Neural cell (in vitro differentiated cells): Measurements from ENCODE around the gene NOL9.

Experiments used
- EP300 ChIP-seq: fragments of 450-650 bp; conservative IDR thresholded peaks from 2 replicates; pipeline ENCODE4 v1.6.1; 2014; ENCODE audit warnings: antibody characterized with exemption, mild to moderate bottlenecking, moderate library complexity; ENCODE audit not compliant: poor library complexity, severe bottlenecking
- EZH2 ChIP-seq: fragments of 200-600, 300-800 bp; shearing (Covaris generic), sonication (generic); IDR thresholded peaks from 2 replicates; pipeline ENCODE4 v1.6.1; 2014; ENCODE audit warnings: antibody characterized with exemption, low read length, borderline replicate concordance, mild to moderate bottlenecking; ENCODE audit not compliant: insufficient read depth, poor library complexity, severe bottlenecking
- POLR2AphosphoS5 ChIP-seq: IDR thresholded peaks from 2 replicates; pipeline ENCODE4 v1.6.1; 2012
- RAD21 ChIP-seq: fragments of 450-650 bp; conservative IDR thresholded peaks from 2 replicates; pipeline ENCODE4 v1.6.1; 2014; ENCODE audit warnings: antibody characterized with exemption, mild to moderate bottlenecking, moderate library complexity
- SMC3 ChIP-seq: fragments of 450-650 bp; conservative IDR thresholded peaks from 2 replicates; pipeline ENCODE4 v1.6.1; 2014; ENCODE audit warnings: antibody characterized with exemption, mild to moderate bottlenecking, moderate library complexity; ENCODE audit not compliant: poor library complexity
- TAF1 ChIP-seq: IDR thresholded peaks from 2 replicates; pipeline ENCODE4 v1.6.1; 2012; ENCODE audit warnings: low read depth
- TF ChIP-seq, protein P1 (sequence below): fragments of 450-650 bp; IDR thresholded peaks from 2 replicates; pipeline ENCODE4 v1.5.1; 2014; ENCODE audit warnings: antibody characterized with exemption, mild to moderate bottlenecking, moderate library complexity; ENCODE audit not compliant: poor library complexity, severe bottlenecking

DNA sequence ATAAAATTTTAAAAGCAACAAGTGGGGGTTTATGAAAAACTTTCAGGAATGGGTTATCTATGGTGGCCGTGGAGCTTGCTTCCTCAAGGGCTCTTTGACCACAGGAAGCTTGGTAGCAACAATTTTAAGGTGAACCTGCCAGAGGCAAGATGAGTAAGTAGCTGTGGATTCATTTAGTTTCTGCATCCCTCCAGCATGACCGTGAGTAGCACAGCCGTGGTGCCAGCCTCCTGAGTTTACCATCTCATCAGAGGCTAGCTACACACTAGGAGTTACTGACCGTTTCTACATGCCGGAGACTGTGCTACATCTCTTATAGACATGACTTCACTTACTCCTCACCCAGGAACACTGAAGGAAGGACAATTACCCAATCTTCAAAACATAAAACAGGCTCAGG, 32.8 kb downstream of the NOL9 start:
- TF ChIP-seq, protein P1, sequence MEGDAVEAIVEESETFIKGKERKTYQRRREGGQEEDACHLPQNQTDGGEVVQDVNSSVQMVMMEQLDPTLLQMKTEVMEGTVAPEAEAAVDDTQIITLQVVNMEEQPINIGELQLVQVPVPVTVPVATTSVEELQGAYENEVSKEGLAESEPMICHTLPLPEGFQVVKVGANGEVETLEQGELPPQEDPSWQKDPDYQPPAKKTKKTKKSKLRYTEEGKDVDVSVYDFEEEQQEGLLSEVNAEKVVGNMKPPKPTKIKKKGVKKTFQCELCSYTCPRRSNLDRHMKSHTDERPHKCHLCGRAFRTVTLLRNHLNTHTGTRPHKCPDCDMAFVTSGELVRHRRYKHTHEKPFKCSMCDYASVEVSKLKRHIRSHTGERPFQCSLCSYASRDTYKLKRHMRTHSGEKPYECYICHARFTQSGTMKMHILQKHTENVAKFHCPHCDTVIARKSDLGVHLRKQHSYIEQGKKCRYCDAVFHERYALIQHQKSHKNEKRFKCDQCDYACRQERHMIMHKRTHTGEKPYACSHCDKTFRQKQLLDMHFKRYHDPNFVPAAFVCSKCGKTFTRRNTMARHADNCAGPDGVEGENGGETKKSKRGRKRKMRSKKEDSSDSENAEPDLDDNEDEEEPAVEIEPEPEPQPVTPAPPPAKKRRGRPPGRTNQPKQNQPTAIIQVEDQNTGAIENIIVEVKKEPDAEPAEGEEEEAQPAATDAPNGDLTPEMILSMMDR = no peak
- TF ChIP-seq POLR2AphosphoS5 = no peak
- no peak for TF ChIP-seq RAD21
- TF ChIP-seq EP300 = no peak
- no peak for TF ChIP-seq EZH2
- no peak for TF ChIP-seq SMC3
- no peak for TF ChIP-seq TAF1
